HG03025 (cell line): ENCODE measurements around the gene GPR62.

Source experiments
- ATAC-seq: cut with Tn5 transposase; IDR thresholded peaks from one replicate; pipeline ENCODE4 v1.9.1; 2021; ENCODE audit warnings: mild to moderate bottlenecking, moderate library complexity; ENCODE audit not compliant: unreplicated experiment, low FRiP score

Gene GPR62

DNA sequence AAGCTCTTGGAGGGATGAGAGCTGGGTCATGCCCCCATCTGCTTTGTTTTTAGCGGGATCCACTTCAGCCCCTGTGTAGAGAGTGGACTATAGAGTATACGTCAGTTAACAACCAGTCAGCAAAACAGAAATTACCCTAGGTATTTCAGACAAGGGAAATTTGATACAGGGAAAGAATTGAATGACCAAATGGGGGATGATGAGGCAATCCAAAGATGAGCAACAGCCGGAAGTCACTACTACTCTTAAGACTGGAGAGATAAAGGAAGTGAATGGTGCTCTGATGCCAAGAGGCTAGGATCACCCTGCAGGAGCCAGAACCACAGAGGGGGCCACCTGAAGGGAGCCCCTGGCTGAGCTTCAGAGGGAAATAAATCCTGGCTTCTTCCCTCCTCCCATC is 1.7 kb upstream of the GPR62 start:
- no peak for ATAC-seq

DNA sequence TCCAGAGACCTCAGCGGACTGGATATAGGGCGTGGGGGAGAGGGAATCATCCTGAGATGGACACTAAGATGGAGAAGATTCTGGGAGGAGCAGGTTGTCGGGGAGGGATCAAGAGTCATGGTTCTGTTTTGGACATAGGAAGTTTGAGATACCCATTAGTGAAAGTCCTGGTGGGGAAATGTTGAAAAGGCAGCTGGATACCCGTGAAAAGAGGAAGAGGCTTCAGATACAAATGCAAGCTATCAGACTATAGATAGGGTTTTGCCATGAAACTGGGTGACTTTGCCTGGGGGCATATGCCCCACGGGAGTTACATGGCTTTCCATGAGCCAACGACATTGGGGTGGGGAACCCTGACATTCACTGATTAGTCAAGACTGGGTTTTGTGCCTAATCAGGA is 1.1 kb upstream of the GPR62 start:
- no peak for ATAC-seq

DNA sequence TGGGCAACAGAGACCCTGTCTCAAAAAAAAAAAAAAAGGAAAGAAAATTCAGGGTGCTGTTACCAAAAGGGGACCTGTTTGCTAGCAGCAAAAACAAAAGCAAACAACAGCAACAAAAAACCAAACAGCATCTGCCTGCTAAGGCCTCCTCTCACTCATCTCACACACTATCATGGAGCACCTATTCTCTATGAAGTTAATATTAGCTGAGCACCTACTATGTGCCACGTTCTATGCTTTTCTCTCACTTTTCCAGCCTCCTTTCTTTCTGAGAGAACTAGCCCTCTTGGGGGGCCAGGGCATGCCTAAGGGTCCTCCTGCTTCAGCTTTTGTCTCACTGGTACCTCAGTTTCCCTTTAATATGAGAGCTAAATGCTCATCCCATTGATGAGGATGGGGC is 468 bp upstream of the GPR62 start:
- no peak for ATAC-seq

DNA sequence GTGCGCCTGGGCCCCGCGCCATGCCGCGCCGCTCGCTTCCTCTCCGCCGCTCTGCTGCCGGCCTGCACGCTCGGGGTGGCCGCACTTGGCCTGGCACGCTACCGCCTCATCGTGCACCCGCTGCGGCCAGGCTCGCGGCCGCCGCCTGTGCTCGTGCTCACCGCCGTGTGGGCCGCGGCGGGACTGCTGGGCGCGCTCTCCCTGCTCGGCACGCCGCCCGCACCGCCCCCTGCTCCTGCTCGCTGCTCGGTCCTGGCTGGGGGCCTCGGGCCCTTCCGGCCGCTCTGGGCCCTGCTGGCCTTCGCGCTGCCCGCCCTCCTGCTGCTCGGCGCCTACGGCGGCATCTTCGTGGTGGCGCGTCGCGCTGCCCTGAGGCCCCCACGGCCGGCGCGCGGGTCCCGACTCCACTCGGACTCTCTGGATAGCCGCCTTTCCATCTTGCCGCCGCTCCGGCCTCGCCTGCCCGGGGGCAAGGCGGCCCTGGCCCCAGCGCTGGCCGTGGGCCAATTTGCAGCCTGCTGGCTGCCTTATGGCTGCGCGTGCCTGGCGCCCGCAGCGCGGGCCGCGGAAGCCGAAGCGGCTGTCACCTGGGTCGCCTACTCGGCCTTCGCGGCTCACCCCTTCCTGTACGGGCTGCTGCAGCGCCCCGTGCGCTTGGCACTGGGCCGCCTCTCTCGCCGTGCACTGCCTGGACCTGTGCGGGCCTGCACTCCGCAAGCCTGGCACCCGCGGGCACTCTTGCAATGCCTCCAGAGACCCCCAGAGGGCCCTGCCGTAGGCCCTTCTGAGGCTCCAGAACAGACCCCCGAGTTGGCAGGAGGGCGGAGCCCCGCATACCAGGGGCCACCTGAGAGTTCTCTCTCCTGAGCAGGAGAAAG is 951 bp downstream of the GPR62 start:
- no peak for ATAC-seq

DNA sequence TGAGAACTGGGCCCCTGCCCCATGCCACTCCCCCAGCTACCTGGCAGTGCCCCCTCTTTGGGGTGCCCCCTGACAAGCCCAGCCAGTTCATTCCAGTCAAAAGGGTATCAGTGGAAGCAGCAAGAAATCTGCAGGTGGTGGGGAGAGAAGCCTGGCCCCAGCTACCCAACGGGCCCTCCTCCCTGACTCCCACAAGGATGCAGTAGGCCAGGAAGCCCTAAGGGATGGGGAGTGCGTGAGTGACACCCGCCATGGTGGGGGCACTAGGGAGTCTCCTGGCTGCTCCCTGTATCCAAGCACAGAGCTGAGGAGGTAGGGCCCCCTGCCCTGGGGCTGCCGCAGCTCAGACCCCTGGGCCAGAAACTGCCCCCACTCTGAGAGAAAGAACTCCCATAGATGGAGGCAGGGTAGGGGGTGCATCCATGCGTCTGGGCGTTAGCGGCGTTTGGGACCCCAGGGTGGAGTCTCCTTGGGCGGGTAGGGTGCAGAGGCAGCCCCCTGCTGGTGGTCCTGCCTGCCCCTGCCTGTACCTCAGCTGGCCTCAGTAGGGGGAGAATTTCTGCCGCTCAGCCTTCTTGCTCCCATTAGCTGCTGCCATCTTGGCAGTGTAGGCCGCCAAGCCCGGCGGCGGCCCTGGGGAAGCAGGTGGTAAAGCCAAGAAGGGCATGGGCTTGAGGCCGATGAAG is 2.5 kb downstream of the GPR62 start:
- ATAC-seq = no peak

DNA sequence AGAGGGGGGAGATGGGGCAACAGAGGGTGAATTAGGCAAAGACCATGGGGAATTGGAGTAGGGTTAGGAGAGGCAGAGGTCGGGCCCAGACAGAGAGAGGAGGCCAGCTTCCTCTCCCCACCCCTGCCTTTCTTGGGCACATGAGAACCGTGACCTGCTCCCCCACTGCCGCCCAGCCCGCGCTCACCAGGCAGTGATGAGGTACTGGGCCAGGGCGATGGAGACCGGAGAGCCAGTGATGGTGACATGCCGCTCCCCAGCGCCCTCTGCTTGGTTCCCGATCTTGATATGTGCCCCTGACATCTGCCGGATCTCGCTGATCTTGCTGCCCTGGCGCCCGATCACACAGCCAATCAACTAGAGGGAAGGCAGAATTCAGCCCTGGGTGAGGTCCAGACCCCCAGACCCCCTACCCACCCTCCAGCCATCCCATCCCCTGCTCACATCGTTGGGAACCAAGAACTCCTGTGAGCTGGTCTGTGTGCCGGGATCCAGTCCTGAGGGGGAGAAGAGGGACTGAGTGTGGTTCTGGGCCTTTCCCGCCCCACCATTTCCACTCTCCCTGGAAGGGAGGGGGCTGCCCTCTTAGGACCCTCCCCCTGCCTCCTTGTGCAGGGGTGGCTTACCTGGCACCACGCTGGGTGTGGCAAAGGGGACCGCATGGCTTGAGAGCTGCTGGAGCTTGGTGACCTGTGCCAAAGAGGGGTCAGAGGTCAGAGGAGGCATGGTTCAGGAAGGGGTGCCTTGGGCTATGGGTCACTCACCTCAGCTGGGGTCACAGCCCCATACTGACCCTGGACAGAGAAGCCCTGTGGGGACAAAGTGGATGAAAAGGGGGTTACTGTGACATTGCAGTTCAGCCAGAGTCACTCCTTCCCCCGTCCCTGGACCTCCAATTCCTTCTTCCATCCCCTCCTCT is 3.7 kb downstream of the GPR62 start:
- ATAC-seq = no peak

DNA sequence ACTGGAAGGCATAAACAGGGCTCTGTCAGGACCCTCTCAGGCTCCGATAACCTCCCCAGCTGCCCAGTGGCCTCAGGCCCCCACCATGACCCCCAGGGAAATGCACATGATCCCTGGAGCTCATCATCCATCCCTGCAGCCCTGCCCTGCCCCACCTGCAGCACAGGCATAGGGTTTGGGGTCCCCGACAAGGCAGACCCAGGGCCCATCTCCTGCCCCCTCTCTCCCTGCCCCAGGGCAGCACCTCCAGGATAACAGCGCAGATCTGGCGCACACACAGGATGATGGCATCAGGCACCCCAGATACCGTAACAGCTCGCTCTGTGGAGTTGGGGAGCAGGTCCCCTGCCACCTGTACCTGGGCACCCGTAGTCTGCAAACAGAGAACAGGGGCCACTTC is 4.5 kb downstream of the GPR62 start:
- ATAC-seq = no peak

DNA sequence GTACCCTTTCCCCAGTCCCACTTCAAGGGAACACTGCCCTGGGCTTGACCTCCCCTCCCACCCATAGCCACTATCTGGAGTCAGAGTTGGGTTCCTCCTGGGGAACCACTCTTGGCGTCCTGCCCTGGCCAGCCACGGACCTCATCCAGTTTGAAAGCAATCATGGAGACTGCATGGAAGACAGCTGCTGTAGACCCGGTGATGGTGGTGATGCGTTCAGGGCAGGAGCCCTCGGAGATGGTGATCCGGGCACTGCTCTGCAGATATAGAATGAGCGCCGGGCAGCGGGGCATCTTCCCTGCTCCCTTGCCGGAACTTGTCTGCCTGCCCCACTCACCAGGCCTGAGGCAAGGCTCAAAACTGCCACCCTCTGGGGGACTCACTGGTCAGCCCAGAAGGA is 5.2 kb downstream of the GPR62 start:
- ATAC-seq = no peak

DNA sequence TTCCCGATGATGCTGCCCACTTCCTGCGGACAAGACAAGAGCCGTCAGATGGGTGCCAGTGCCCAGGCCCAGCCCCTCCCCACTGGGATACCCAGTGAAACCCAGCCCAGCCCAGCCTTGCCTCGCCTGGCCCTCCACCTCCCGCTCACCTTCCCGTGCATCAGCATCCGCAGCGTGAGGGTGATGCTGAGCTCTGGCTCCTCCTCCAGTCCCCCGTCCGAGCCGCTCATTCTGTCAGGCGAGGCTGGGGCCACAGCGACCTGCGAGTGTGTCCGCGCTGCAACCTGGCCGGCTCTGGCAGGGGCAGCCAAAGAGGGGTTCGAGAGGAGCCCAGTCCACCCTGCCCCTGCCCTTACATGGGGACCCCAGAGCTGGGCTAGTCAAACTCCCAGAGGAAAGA is 5.8 kb downstream of the GPR62 start:
- no peak for ATAC-seq

DNA sequence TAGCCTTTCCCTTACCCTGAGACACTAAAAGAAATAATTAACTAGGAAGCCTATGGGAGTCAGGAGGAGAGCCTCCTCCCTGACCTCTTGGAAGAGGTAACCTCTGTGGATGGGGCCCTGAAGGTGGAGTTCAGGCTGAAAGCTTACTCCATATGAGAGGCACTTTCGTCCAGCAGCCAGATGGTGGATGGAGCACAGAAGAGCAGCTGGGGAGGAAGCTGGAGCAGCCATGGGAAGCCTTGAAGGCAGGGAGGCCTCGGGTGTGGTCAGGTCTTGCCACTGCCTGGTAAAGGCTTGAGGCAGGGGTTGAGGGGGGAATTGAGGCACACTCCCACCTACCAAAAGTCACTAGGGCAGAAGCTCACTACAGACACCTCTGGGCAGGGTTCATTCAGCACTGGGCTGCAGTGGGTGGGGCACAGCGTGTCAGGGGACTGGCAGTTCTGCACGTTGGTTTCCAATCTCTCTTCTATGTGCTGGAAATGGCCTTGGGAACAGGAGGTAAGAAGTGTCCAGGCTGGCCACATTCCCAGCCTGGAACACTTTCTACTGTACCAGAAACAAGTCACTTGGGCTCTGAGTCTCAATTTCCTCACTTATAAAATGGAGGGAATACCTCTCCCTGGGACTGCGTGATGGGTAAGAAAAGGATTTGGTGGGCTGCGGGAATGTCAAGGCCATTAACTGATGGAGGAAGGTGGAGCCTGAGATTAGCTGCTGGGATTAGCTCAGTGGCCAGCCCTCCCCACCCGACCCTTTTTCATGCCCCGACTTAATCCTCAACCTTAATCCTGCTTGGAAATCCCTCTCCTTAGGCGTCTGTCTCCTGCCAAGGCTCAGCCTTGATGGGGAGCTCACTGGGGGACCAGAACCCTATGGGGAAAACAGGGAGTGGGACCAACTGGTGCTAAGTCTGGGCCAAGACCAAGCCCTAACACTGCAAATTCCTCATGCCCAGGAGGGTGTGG is 6.7 kb downstream of the GPR62 start:
- ATAC-seq = no peak

DNA sequence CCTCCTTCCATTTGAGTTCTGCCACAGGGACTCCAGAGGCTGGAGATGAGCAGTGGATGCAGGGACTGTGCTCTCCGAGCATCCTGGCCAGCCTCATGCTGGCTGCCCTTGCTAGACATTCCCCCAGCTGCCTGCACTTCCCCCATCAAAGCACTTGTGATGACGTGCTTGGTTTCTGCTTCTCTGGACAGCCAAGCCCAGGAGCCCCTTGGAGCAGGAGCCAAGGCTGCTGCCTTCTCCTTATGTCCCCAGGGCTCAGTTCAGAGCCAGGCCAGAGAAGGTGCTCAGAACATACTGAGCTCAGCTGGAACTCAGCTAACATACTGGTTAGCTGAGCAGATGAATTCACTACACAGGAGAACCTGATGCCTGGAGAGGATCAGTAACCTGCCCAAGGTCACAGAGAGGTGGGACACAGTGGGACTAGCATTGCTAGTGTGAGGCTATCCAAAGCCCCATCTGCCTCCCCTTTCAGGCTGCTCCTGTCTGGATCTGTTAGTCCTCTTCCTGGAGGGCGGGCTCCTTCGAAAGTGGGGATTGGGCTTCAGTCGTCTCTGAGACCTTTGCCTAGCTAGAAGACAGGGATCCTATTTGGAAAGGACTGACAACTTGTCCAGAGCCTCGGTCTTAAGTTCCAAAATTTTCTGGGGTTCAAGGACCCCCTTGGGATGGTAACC is 7.8 kb downstream of the GPR62 start:
- ATAC-seq = no peak

DNA sequence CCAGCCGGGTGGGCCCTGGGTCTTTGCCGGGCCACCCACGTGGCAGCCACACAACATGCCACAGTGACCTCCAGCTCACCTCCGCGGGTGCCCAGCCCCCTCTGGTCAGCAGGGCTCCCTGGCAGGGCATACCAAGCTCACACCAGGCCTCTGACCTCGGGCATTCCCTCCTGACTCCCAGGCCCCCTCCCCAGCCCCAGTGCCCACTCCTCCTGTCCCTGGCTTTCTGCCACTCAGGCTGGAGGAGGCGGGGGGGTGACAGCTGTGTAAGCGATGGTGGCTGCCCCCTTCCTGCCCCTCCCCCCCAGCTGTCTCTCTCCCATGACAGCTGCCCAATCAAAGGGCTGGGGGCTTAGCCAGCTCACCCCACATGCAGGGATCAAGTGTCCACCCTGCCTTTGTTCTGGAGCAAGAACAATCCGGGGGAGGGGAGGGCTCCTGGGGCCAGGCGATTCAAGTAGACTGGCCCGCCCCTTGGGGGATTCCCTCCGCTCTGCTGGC is 8.8 kb downstream of the GPR62 start:
- ATAC-seq = no peak

DNA sequence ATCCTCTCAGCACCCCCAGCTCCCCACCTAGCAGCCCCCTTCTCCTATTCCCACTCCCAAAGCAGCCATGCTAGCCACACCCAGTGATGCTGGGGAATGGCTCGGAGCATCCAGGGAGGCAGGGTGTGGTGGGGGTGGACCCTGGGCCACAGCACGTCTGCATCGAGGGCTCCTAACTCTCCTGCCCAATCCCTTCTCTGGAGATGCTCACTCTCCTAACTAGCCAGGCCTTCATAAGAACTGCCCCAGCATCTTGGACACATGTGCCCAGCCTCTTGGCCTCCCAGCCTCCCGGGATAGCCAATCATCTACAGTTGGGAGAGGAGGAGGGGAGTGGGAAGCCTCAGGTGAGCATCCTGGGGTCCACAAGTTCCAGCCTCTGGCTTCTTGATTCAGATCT is 9.3 kb downstream of the GPR62 start:
- ATAC-seq = no peak

DNA sequence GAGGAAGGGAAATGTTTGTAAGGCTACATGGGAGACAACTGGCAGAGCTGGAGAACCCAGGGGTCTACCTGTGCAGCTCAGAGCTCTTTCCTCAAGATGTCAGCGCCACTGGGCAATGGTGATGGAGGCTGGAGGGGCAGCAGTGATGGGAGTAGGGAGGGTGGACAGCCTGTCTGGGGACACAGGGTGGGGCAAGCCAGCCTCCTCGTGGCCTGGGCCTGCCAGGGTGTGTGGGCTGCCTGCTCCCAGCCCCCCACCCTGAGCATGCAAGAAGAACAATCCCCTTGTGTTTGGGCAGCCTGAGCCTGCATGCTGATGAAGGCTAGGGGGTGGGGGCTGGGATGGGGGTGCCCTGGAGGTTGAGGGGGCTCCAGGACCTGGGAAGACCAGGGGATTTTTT is 10.8 kb downstream of the GPR62 start:
- ATAC-seq = no peak

DNA sequence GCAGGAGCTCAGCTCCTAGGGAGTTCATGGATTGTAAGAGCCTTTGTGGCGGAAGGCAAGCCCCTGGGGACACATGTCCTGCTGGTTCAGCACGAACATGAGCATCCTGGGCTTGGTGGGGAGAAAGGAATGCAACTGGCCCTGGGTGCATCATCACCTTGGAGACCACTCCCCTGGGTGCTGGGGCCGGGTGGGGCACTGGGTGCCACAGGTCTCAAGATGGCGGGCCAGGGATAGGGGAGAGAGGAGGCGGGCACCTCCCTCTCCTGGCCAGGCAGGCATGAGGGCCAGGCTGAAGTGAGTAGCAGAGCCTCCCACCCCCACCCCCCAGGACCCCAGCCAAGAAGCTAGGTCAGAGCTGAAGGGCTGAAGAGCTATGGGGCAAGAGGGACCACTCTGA is 11.3 kb downstream of the GPR62 start:
- no peak for ATAC-seq

DNA sequence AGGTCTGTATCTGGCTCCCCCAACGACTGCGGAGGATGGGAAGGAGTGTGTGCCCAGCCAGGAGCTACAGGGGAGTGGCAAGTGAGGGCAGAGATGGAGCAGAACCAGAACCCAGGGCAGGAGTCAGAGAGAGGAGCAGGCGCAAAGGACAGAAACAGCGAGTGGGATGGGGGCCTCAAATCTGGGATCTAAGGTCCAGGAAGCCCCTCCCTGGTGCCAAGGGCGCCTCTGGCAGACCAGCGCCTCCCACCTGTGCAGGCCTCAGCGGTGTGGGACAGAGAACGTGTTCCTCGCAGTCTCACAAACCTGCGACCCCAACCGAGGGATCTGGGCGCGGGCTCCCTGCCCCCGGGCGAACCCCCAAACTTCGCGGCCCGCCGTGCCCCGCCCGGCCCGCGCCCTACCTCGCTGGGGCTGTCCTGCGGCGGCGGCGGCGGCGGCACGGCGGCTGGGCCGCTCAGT is 11.8 kb downstream of the GPR62 start:
- no peak for ATAC-seq

DNA sequence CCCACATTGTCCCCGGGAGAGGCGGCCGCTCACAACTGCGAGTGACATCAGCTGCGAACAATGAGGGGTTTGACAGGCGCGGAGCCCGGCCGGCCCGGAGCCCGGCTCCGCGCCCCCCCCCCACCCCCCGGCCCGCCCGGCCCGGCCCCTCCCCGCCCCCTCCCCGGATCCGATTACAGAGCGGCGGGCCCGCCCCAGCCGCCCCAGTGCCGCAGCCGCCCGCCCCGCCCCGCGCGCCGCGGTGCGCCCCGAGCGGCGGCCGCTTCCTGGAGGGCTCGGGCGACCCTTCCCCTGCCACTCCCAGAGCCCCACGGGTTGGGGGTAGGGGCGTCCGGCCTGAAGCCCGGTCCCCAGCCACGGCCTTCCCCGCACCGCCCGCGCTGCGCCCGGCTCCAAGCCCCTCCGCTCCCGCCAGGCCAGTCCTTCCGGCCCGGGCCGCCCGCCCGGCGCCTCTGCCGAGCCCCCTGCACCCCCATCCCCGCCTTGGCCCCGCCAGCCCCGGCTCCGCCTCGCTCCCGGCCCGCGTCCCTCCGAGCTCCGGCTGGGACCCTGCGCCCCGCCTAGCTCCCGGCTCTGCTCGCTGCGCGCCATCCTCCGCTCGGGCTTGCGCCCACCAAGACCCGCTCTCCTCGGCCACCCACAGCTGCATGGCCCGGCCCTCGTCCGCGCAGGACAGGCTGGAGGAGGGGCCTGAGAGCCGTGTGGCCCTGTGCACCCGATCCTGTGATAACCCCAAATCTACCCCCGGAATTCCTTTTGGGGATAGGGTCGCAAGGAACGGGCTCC is 12.4 kb downstream of the GPR62 start, which contains the start of gene PCBP4:
Gene PCBP4, minus strand, starts transcription at position 71 of the 786 bp plus-strand sequence. CDS start 6,214 bp downstream, outside the sequence.
- no peak for ATAC-seq

DNA sequence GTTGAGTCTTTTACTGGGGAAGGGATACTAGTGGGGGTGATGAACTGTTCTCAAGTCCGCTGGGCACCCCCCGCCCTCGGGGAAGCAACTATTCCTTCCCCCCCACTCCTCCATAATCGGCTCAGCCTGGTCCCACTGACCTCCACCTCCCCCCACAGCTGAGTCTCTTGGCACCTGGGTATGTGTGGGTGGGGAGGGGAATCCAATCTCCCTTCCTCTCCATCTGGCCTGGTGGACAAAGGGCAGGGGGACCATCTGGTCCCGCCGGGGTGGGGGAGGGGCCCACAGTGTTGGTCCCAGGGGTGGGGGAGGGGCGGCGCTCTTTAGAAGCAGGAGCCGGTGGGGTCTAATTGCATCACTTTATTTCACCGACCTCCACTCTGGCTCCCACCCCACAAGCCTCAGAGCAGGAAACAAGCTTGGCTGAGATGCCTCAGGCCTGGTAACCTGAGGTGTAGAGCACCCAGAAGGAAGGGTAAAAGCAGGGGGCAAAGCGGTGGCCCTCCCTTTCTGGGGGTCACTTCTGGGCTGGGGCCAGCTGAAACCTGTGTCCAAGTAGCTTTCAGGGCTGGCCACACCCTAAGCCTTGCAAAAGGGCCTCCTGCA is 13.1 kb downstream of the GPR62 start:
- ATAC-seq = no peak
